Neuronal stem cell (in vitro differentiated cells): ENCODE measurements around the gene EVA1A.
A peak's percentile ranks its signal among the peaks of the same experiment; 100 is the strongest.

Experiments
- DNase-seq: peaks from one replicate; pipeline ENCODE4 v3.0.0-alpha.2; 2013; ENCODE audit warnings: low spot score
- H2AFZ ChIP-seq: one replicate; pipeline ENCODE4 v1.6.1; 2013; ENCODE audit warnings: mild to moderate bottlenecking, low read length, inconsistent platforms
- H2AK5ac ChIP-seq: 2 replicates; pipeline ENCODE4 v1.6.1; 2013; ENCODE audit warnings: low read depth, mild to moderate bottlenecking, inconsistent platforms, low read length, moderate library complexity, mixed read lengths
- H2BK120ac ChIP-seq: 2 replicates; pipeline ENCODE4 v1.6.1; 2013; ENCODE audit warnings: low read depth, mild to moderate bottlenecking, inconsistent platforms, low read length, moderate library complexity, mixed read lengths
- H2BK12ac ChIP-seq: one replicate; pipeline ENCODE4 v1.6.1; 2013; ENCODE audit warnings: low read length, inconsistent platforms
- H2BK15ac ChIP-seq: 2 replicates; pipeline ENCODE4 v1.6.1; 2013; ENCODE audit warnings: mild to moderate bottlenecking, low read length, inconsistent platforms, mixed read lengths
- H2BK5ac ChIP-seq: one replicate; pipeline ENCODE4 v1.6.1; 2013; ENCODE audit warnings: inconsistent platforms, mild to moderate bottlenecking, low read length, moderate library complexity
- H3K14ac ChIP-seq: one replicate; pipeline ENCODE4 v1.6.1; 2013; ENCODE audit warnings: low read length, inconsistent platforms
- H3K18ac ChIP-seq: 2 replicates; pipeline ENCODE4 v1.6.1; 2013; ENCODE audit warnings: low read length, inconsistent platforms
- H3K23ac ChIP-seq: 2 replicates; pipeline ENCODE4 v1.6.1; 2013; ENCODE audit warnings: low read depth, mild to moderate bottlenecking, mixed read lengths, low read length, inconsistent platforms; ENCODE audit not compliant: poor library complexity
- H3K27ac ChIP-seq: replicated peaks from 3 replicates; pipeline ENCODE4 v1.5.1; 2013; ENCODE audit warnings: low read length, inconsistent platforms
- H3K27me3 ChIP-seq, 3 experiments: 2 replicates each; pipeline ENCODE4 v1.6.1; 2013; ENCODE audit warnings: low read length in 3 of 3, mild to moderate bottlenecking in 2 of 3, inconsistent platforms in 1 of 3, low read depth in 1 of 3, mixed read lengths in 1 of 3, moderate library complexity in 1 of 3; ENCODE audit not compliant: control insufficient read depth in 3 of 3, insufficient read depth in 3 of 3
- H3K36me3 ChIP-seq, 2 donors: replicated peaks in 1 of 2; 2 replicates each; pipeline ENCODE4 v1.6.1; 2013; ENCODE audit warnings: low read length in 2 of 2; ENCODE audit not compliant: control insufficient read depth in 2 of 2, insufficient read depth in 2 of 2
- H3K4ac ChIP-seq: 2 replicates; pipeline ENCODE4 v1.6.1; 2013; ENCODE audit warnings: inconsistent platforms, mild to moderate bottlenecking, low read length, moderate library complexity
- H3K4me1 ChIP-seq, 2 donors: 1 replicate in 1 of 2; 2 replicates in 1 of 2; pipeline ENCODE4 v1.6.1; 2013; ENCODE audit warnings: low read length in 2 of 2, low read depth in 1 of 2; ENCODE audit not compliant: control insufficient read depth in 2 of 2, insufficient read depth in 1 of 2
- H3K4me2 ChIP-seq: one replicate; pipeline ENCODE4 v1.6.1; 2013; ENCODE audit warnings: mild to moderate bottlenecking, low read length, inconsistent platforms; ENCODE audit not compliant: insufficient read depth, poor library complexity, severe bottlenecking
- H3K4me3 ChIP-seq, 2 donors: 2 replicates each; pipeline ENCODE4 v1.5.1; 2013; ENCODE audit warnings: low read length in 2 of 2, mild to moderate bottlenecking in 2 of 2, inconsistent platforms in 1 of 2, moderate library complexity in 1 of 2
- H3K79me1 ChIP-seq: one replicate; pipeline ENCODE4 v1.6.1; 2013; ENCODE audit warnings: low read depth, mild to moderate bottlenecking, inconsistent platforms, low read length, moderate library complexity
- H3K9ac ChIP-seq: one replicate; pipeline ENCODE4 v1.6.1; 2013; ENCODE audit warnings: mild to moderate bottlenecking, low read depth, low read length, inconsistent platforms; ENCODE audit not compliant: poor library complexity
- H3K9me3 ChIP-seq, 2 donors: replicated peaks in 1 of 2; 2 replicates each; pipeline versions ENCODE3 to v1.6.1; 2013; ENCODE audit warnings: low read length in 2 of 2, mild to moderate bottlenecking in 2 of 2, inconsistent platforms in 1 of 2, low read depth in 1 of 2, mixed read lengths in 1 of 2, moderate library complexity in 1 of 2; ENCODE audit not compliant: control insufficient read depth in 2 of 2, insufficient read depth in 1 of 2
- H4K8ac ChIP-seq: one replicate; pipeline ENCODE4 v1.6.1; 2013; ENCODE audit warnings: low read depth, mild to moderate bottlenecking, inconsistent platforms, low read length, moderate library complexity
- H4K91ac ChIP-seq: one replicate; pipeline ENCODE4 v1.6.1; 2013; ENCODE audit warnings: low read length, low read depth, mild to moderate bottlenecking, inconsistent platforms; ENCODE audit not compliant: poor library complexity
- WGBS, 2 donors: extraction: QIAGEN DNeasy Blood & Tissue Kit; methylation state at CpG; one replicate each; pipeline ENCODE4 v1.1.7; 2013; ENCODE audit warnings: missing lambda C conversion rate in 2 of 2, mixed read lengths in 1 of 2; ENCODE audit not compliant: insufficient read length in 2 of 2, insufficient replicate concordance in 1 of 2; ENCODE audit errors: extremely low coverage in 2 of 2; 5-methylcytosine and 5-hydroxymethylcytosine counted together

EVA1A gene

DNA sequence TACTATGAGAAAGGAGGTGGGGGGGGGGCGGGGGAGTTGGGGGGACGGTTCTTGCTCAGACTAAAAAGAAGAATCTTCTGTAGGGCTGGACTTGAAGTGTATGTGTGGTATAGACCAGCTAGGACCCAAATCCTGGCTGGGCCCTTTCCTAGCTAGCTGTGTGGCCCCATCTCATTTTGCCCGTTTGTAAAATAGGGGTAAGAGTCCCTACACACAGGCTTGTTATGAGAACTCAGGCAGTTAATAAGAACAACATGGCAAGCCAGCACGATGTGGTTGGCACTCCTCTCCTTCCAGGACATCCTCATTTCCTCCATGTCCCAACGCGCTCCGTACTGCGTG, 1.1 kb downstream of the EVA1A start:
- Histone ChIP-seq H3K4me1 (peaks cover 5 to 8% of the 10 kb centered on the region in 2 donors), H3K14ac (no peak overlapping the region), H3K4me3 (peak overlapping the region; percentile 62 to 91), H3K23ac (no peak overlapping the region), H2BK15ac (no peak overlapping the region), H2BK120ac (no peak overlapping the region), H3K18ac (peak overlapping the region; percentile 85), H2AFZ (peak overlapping the region; percentile 94), H3K27me3 (peaks cover 0 to 8% (median 0%) of the 10 kb centered on the region in 3 experiments), H2BK12ac (no peak overlapping the region), H2AK5ac (no peak overlapping the region), H3K79me1 (no peaks in the 10 kb centered on the region), H3K36me3 (no peaks in the 10 kb centered on the region), H3K9me3 (no peaks in the 10 kb centered on the region), H3K9ac (no peak overlapping the region), H3K4ac (no peak overlapping the region), H3K27ac (no peak overlapping the region), H2BK5ac (no peak overlapping the region), H3K4me2 (peak overlapping the region; percentile 82), H4K8ac (no peak overlapping the region), H4K91ac (no peak overlapping the region)
- no CpG with 5 or more reads among the region's 8 CpGs for WGBS, 2 donors
- no peak for DNase-seq

DNA sequence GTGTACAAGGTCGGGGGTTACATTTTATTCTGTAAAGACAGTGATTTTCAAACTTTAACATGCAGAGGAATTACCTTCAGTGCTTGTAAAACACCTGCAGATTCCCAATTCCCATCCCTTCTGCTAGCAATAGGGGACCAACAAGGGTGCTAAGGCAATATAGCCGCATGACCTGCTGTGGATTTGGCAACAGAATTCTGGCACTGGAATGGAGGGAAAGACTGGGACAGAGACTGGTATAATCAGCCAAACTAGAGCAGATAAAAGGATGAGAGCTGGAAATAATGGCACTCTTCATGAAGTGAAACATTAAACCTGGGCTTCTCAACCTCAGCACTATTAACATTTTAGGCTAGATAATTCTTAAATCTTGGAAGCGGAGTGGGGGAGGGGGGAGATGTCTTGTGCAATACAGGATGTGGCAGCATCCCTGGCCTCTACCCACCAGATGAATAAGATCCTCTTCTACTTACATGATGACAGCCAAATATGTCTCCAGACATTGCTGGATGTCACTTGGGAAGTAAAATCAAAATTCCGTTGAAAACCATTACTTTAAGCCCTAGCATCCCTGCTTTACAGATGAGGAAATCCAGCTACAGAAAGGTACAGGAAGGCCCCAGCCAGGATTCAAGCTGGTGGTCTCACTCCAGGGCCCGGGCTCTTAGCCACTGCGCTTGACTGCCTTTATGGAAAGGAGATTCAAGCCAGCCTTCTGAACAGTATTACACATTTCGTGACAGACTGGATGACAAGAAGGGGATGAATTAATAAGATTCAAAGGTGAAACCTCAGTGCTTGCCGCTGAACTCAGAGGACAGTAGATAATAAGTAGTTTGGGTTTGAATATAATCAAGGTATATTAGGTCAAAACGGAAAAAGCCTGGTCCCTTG, 1.7 kb downstream of the EVA1A start:
- Histone ChIP-seq H3K36me3 (no peaks in the 10 kb centered on the region), H3K4me3 (no peak overlapping the region), H3K14ac (no peak overlapping the region), H3K27me3 (peaks cover 0 to 8% (median 0%) of the 10 kb centered on the region in 3 experiments), H2BK12ac (no peak overlapping the region), H2BK5ac (no peak overlapping the region), H2AK5ac (no peak overlapping the region), H3K4ac (no peak overlapping the region), H4K8ac (no peak overlapping the region), H3K18ac (no peak overlapping the region), H3K27ac (no peak overlapping the region), H2BK15ac (no peak overlapping the region), H4K91ac (no peak overlapping the region), H3K4me1 (peaks cover 7 to 10% of the 10 kb centered on the region in 2 donors), H3K9me3 (no peaks in the 10 kb centered on the region), H2AFZ (no peak overlapping the region), H3K4me2 (no peak overlapping the region), H3K9ac (no peak overlapping the region), H3K79me1 (no peaks in the 10 kb centered on the region), H3K23ac (no peak overlapping the region), H2BK120ac (no peak overlapping the region)
- DNase-seq = no peak
- WGBS, 2 donors = no CpG with 5 or more reads among the region's 9 CpGs

DNA sequence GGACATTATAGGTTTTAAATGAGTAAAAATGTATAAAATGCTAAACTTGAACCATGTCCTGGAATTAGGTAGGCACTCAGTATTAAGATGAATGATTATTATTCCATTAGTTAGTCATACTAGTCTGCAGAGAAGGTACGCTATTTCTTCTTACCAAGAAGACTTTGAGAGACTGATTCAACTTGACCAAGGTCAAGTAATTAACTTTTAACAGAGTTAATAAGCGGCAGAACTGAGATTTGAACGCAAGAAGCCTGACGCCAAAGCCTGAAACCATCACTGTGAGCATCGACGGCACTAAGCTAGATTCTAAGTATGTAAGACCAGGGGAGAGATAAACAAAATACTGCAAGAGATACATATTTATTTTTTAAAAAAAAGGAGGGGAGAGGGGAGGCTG, 2.6 kb downstream of the EVA1A start:
- Histone ChIP-seq H3K9ac (no peak overlapping the region), H4K8ac (no peak overlapping the region), H3K9me3 (no peaks in the 10 kb centered on the region), H2AK5ac (no peak overlapping the region), H3K27me3 (peaks cover 0 to 8% (median 0%) of the 10 kb centered on the region in 3 experiments), H3K36me3 (no peaks in the 10 kb centered on the region), H3K14ac (no peak overlapping the region), H3K79me1 (no peaks in the 10 kb centered on the region), H3K27ac (no peak overlapping the region), H3K4ac (no peak overlapping the region), H3K18ac (no peak overlapping the region), H3K4me3 (no peak overlapping the region), H2BK5ac (no peak overlapping the region), H2BK12ac (no peak overlapping the region), H2BK120ac (no peak overlapping the region), H2AFZ (no peak overlapping the region), H4K91ac (no peak overlapping the region), H3K23ac (no peak overlapping the region), H3K4me1 (peaks cover 12 to 14% of the 10 kb centered on the region in 2 donors), H3K4me2 (no peak overlapping the region), H2BK15ac (no peak overlapping the region)
- WGBS, 2 donors = no CpG with 5 or more reads among the region's 6 CpGs
- no peak for DNase-seq

DNA sequence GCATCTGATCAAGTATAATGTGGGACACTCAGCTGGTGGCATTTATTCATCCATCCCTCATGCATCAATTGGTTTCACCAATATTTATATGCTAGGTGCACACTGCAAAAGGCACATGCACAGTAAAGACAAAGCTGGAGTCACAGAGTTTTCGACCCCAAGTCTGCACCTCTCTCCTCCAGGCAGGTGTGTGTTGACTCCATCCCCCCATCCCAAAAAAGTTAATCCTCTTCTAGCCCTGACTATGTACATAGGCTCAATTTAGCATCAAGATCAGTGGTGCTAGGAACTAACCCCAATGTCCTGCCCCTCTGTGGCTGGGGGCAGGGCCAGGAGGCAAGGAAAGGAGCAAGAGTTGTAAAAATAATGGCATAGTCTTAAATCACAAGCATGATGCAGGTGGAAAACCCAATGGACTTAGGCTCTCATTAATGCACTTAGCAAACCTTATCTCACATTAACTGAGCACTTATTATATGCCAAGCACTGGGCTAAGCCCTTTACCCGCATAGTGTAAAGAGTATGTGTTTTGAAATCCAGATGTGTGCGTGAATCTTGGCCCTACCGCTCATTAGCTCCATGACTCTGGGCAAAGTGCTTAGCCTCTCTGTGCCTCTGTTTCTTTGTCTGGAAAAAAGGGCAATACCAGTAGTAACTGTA, 3.1 kb downstream of the EVA1A start:
- Histone ChIP-seq H3K18ac (no peak overlapping the region), H3K27ac (no peak overlapping the region), H3K14ac (no peak overlapping the region), H2AFZ (no peak overlapping the region), H4K91ac (no peak overlapping the region), H3K36me3 (no peaks in the 10 kb centered on the region), H3K9me3 (no peaks in the 10 kb centered on the region), H2BK12ac (no peak overlapping the region), H3K4me3 (no peak overlapping the region), H2BK15ac (no peak overlapping the region), H2AK5ac (no peak overlapping the region), H3K27me3 (peaks cover 0 to 7% (median 0%) of the 10 kb centered on the region in 3 experiments), H3K4me1 (peaks cover 12 to 14% of the 10 kb centered on the region in 2 donors), H3K23ac (no peak overlapping the region), H3K79me1 (no peaks in the 10 kb centered on the region), H2BK5ac (no peak overlapping the region), H4K8ac (no peak overlapping the region), H3K4me2 (no peak overlapping the region), H3K4ac (no peak overlapping the region), H2BK120ac (no peak overlapping the region), H3K9ac (no peak overlapping the region)
- no peak for DNase-seq
- no CpG with 5 or more reads among the region's 4 CpGs for WGBS, 2 donors
